Testis (tissue), 2 donors: ENCODE results near the gene NUMA1.

ENCODE experiments used
- CTCF ChIP-seq, 3 experiments: fragments of 450-650 bp in 2 of 3; fragments of 200-600 bp in 1 of 3; sonication (generic) in 1 of 3; IDR thresholded peaks; one replicate each; pipeline ENCODE4 v1.5.1; 2016 to 2019; ENCODE audit warnings: antibody characterized with exemption in 3 of 3, mild to moderate bottlenecking in 2 of 3, moderate library complexity in 1 of 3
- POLR2A ChIP-seq: fragments of 450-650 bp; IDR thresholded peaks from one replicate; pipeline ENCODE4 v1.6.1; 2017; ENCODE audit warnings: antibody characterized with exemption, mild to moderate bottlenecking, moderate library complexity

- TF ChIP-seq CTCF (IDR thresholded peaks at IDR 0.05) (no peak), POLR2A (no peak)
These were observed 103.3 kb downstream of the NUMA1 start for GRCh38 chr11:71977090-71977489.
